Middle frontal gyrus (tissue), 1 donor: ENCODE results near the gene TXNL4A.

Experiments used
- DNase-seq: peaks from one replicate; pipeline ENCODE4 v3.0.0-alpha.2; 2015; ENCODE audit warnings: low spot score; ENCODE audit errors: extremely low spot score

The TXNL4A gene

DNA sequence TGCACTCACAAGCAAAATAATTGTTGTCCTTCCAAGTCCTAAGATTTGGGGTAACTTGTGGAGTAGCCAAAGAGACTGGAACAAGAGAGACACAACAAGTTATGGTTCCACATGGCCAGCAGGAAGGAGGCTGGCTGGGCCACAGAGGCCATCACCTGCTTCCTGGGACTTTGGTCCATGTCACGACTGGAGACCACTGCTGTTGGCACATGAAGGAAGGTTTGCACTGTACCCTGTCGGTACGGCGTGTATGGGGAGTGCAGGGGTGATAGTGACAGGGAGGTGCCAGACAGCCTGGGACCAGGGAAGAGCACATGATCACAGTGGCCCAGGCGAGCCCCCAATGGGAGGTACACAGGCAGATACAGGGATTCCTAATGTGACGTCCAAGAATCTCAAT is 52.4 kb downstream of the TXNL4A start:
- no peak for DNase-seq

GRCh38 chr18:79935499-79935898 is 52.9 kb downstream of the TXNL4A start:
- no peak for DNase-seq

GRCh38 chr18:79935098-79935480 is 53.3 kb downstream of the TXNL4A start:
- no peak for DNase-seq

DNA sequence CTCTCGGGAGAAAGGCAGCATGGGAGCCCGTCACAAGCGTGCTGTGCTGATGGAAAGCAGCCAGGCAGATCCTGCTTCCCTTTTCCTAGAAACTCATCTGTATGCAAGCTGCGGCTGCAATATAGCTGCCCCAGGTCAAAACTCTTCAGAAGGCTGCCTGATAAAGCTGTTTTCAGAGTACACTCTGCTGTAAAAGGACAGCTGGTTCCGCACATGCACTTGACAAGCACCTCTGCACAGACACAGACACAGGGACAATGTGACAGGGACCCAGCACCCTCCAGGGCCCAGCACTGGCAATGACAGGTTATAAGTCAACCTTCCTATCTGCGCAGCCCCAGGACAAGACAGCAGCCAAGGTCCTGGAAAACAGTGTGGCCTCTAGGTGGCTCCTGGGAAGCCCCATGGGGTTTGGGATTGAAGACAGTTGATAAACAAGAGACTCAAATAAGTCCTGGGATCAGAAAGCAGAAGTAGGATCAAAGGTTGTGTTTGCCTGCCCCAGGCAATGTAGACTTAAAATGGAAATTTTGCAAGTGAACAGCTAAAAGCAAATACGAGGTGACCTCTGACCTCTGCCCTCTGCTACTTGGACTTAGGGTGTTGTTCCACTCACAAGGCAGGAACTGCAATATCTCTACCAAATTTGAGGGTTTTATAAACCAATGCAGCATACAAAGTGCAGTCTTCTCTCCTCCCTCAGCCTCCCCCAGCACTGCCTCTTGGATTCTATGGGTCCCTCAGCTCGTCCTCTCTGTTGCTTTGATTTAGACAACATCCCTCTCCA is 53.9 kb downstream of the TXNL4A start:
- DNase-seq, result no peak

DNA sequence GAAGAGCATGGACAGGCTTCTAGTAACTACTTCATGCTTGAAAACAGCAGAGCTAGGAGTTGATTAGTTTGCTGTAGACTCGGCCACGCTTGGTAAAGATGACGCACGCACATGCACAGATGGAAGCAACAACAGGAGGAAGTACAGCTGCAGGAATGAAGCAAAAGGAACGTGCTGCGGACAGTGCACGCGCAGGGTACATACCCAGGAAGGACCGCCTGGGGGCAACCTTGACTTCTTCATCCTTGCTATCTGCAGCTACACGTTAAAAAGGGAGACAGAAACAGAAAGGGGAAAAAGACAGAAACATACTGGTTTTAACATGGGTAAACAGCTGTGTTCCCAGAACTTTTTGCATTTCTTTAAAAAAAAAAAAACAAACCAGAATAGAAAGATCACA is 54.6 kb downstream of the TXNL4A start:
- DNase-seq, result no peak

DNA sequence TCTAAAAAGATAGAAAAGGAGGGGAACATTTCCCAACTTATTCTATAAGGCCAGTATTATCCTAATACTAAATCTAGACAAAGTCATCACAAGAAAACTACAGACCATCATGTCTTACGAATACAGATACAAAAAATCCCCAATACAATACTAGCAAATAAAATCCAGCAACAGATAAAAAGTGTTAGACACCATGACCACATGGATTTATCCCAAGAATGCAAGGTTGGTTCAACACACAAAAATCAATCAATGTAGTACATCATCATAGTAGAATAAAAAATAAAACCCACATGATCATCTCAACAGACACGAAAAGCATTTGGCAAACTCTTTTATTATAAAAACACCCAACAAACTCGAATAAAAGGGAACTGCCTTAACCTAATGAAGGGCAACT is 55.5 kb downstream of the TXNL4A start:
- DNase-seq, result no peak

- no peak for DNase-seq
Observed at GRCh38 chr18:79931475-79931874, 56.9 kb downstream of the TXNL4A start.

DNA sequence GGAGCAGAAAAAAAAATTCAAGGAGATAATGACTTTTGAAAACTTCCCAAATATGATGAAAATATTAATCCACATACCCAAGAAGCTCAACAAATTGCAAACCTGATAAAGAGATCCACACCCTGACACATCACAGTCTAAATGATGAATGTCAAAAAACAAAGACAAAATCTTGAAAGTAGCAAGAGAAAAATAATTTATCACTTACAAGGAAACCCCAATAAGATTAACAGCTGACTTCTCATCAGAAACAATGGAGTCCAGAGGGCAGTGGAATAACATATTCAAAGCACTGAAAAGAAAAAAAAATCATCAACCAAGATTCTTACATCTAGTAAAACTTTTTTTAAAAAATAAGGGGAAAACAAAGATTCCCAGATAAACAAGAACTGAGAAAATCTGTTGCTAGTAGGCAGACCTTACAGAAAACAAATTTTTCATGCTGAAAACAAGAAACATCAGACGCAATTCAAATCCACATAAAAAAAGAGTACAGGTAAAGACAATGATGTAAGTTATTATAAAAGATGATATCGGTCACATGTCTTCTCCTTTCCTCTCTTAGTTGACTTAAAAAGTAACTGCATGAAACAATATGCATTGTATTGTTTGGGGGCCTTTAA is 58.2 kb downstream of the TXNL4A start:
- DNase-seq, result no peak

- DNase-seq, result no peak
Observed at GRCh38 chr18:79928563-79928960, 59.8 kb downstream of the TXNL4A start.

DNA sequence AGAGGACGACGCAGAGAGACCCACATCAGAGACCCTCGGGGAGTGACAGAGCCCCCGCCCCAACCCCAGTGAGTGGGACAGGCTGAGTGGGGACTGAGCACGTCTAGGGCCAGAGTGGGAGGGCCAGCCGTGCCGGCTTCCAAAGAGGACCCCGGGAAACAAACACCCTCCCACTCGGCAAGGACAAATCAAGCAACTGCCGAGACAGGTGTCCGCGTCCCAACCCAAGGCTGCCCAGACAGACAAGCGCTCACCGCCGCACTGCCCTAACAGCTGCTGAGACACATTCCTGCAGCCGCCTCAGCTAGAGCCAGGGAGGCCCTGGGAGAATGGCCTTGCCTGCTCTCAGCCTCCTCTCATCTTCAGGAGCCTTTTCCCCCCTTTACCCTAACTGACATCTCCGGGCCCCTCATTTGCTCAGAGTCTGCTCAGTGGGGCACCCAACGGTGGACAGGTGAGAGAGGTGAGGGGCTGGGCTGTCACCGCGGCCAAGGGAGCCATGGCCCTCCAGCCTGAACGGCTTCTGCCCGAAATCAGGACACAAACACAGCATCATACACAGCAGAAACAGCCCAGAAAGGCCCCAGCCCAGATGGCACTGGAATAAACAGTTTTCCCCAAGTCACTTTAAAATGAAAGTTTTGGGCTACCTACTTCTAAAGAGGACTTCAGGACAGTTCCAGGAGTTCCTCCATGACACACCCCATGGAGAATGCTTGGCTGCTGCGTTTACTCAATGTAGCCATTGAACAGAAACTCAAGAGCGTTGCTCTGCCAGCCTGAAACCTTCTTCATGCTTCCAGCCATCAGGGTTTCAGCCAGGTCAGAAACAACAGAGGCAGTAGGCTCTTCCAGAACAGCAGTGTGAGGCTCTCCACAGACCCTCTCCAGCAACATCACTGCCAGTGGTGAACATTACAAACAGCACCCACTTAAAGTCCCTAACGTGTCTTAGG is 60.5 kb downstream of the TXNL4A start:
- no peak for DNase-seq

GRCh38 chr18:79926715-79927606 is 61.4 kb downstream of the TXNL4A start:
- no peak for DNase-seq

GRCh38 chr18:79926306-79926705 is 62.1 kb downstream of the TXNL4A start:
- no peak for DNase-seq

DNA sequence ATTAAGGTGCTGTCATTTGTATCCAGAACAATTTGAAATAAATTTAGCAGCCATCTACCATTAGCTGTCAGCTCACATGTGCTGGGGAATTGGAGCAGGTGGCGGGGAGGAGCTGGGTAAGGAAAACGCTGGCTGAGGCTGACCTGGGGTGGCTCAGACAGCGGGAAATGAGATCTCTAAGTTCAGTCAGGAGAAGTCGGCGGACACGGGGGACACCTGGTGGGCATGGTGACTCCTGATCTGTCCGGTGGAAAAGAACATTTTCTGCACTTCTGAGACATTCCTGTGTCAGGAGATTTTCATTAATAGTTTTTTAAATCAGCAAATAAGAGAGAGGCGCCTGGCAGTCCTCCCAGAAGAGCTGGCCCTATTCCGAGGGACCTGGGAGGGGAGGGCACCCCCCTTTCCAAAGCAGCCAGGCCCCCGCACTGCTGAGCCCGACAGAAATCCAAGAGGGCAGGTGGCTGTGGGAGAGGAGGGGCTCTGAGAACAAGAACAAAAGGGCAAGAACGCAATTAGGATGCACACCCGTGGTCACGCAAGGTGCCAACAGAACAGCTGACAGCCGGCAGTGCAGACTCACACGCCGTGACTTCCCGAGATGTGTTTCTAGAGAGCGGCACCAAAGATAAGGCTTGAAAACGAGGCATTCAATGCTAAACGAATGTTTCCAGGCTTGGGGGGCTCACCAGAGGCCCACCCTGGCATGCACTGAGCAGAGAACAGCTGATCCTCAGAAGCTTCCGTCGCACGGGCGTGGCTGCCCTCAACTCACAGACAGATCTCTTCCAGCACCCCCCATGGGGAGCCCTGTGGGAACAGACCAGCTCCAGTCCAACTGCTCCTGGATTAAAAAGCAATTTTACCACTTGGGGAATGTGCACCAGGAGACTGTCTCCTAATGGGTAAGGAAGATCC is 63.3 kb downstream of the TXNL4A start:
- DNase-seq, result no peak

GRCh38 chr18:79923896-79924585 is 64.3 kb downstream of the TXNL4A start:
- no peak for DNase-seq

GRCh38 chr18:79922971-79923411 is 65.4 kb downstream of the TXNL4A start:
- DNase-seq, result no peak

DNA sequence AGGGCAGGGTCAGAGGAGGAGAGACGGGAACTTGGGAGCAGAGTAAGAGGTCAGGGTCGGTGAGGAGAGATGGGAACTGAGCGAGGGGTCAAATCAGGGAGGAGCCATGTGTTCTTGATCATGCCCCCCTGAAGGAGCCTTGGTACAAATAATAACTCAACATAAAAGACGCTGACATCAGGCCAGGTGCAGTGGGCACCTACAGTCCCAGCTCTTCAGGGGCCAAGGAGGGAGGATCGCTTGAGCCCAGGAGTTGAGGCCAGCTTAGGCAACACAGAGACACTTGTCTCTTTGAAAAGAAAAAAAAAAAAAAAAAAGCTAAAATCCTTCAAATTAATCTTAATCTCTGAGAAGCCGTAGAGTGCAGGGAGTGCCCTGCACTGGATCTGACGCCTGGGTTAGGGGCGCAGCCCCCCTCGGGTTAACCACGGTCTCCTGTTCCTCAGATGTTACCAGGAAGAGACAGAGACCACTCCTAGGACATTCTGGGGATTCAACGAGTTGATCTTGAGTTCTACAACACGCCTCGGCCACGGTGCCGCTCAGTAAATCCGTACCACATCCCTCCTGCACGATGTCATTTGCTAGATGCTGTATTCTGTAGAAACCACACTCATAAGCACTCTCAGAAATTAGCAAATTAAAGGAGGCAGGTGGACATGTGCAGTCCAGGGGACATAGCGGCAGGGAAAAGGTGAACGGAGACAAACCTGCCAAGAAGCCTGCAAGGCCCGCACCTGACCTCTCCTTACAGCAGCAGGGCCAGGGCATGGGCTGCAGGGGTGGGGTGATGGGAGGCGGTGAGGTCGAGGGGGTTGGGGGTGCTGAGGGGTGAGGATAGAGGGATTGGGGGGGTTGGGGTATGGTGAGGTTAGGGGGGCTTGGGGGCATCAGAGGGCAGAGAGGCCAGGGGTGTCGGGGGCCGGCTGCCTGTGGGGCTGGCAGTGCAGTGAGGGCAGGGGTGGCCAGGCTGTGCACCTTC is 66.1 kb downstream of the TXNL4A start:
- no peak for DNase-seq
